Measurements from ENCODE around the gene ALK.

The ALK gene

GRCh38 chr2:29482348-29482747 is 439.0 kb downstream of the ALK start:
- DNase-seq = no peak

GRCh38 chr2:29481313-29481712 is 440.1 kb downstream of the ALK start:
- no peak for DNase-seq

GRCh38 chr2:29480426-29480825 is 441.0 kb downstream of the ALK start:
- no peak for DNase-seq

GRCh38 chr2:29479401-29479800 is 442.0 kb downstream of the ALK start:
- DNase-seq = no peak

- DNase-seq = no peak
Observed at GRCh38 chr2:29478641-29479040, 442.7 kb downstream of the ALK start.

GRCh38 chr2:29477186-29477585 is 444.2 kb downstream of the ALK start:
- no peak for DNase-seq

- no peak for DNase-seq
Observed at GRCh38 chr2:29475499-29475898, 445.9 kb downstream of the ALK start.

GRCh38 chr2:29469961-29470360 is 451.4 kb downstream of the ALK start:
- DNase-seq = no peak

- DNase-seq = no peak
Observed at GRCh38 chr2:29469516-29469915, 451.9 kb downstream of the ALK start.

GRCh38 chr2:29463181-29463900 is 458.0 kb downstream of the ALK start:
- DNase-seq = no peak

GRCh38 chr2:29462293-29462692 is 459.1 kb downstream of the ALK start:
- DNase-seq = no peak

GRCh38 chr2:29460190-29460589 is 461.2 kb downstream of the ALK start:
- DNase-seq = no peak

GRCh38 chr2:29459445-29460179 is 461.8 kb downstream of the ALK start:
- DNase-seq = no peak

GRCh38 chr2:29456429-29456828 is 465.0 kb downstream of the ALK start:
- no peak for DNase-seq

GRCh38 chr2:29455200-29455860 is 466.1 kb downstream of the ALK start:
- DNase-seq = no peak

- DNase-seq = no peak
Observed at GRCh38 chr2:29452036-29452435, 469.4 kb downstream of the ALK start.

- no peak for DNase-seq
Observed at GRCh38 chr2:29450596-29451222, 470.7 kb downstream of the ALK start.

- DNase-seq = no peak
Observed at GRCh38 chr2:29449499-29449898, 471.9 kb downstream of the ALK start.

GRCh38 chr2:29448096-29448688 is 473.2 kb downstream of the ALK start:
- DNase-seq = no peak

GRCh38 chr2:29447513-29447912 is 473.9 kb downstream of the ALK start:
- DNase-seq = no peak

GRCh38 chr2:29446847-29447246 is 474.5 kb downstream of the ALK start:
- DNase-seq = no peak

- DNase-seq = no peak
Observed at GRCh38 chr2:29444150-29444549, 477.2 kb downstream of the ALK start.

- DNase-seq = no peak
Observed at GRCh38 chr2:29443627-29444026, 477.8 kb downstream of the ALK start.
